NB4 (cell line): Measurements from ENCODE around the gene LIMS1.
A peak's percentile ranks its signal among the peaks of the same experiment; 100 is the strongest.

Experiments
- CTCF ChIP-seq: IDR thresholded peaks from one replicate; pipeline ENCODE4 v1.5.1; 2012; ENCODE audit warnings: low read depth, low read length
- MAX ChIP-seq: IDR thresholded peaks from 2 replicates; pipeline ENCODE4 v1.6.1; 2011; ENCODE audit warnings: low read depth, low read length
- POLR2A ChIP-seq: IDR thresholded peaks from 2 replicates; pipeline ENCODE4 v1.6.1; 2011; ENCODE audit warnings: mild to moderate bottlenecking; ENCODE audit not compliant: insufficient read length; ENCODE audit errors: extremely low read depth

- TF ChIP-seq CTCF (peak; percentile 62), POLR2A (no peak), MAX (peak; percentile 47)
Observed at GRCh38 chr2:108607706-108608301, 73.5 kb downstream of the LIMS1 start.
